ENCODE results near the gene GRID2. TPM values are rescaled to one million over a fixed set of nuclear protein-coding genes. Genes with fewer than 3 reads are reported as not detected.

Gene GRID2
- polyA plus RNA-seq, 1 donor (not counting 4 experiments of a cell fraction or from before 2014, with no cell fraction given) = not detected

DNA sequence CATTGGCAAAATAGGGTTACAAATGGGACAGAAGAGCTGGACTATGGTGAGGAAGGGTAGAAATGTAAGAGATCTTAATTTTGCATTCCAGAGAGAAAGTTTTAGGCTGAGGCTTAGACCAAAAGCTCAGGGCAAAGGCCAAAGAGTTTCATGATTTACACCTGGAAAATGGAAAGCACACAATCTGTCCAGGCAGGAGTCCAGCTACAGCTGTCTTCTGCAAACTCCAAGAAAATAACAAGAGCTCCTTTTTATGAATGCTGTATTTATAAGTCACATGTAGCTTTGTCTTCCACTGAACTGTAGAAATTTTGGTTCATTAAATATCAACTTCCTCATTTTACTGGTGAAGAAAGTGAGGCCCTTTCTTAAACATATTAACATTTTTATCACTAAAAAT is 1236.8 kb downstream of the GRID2 start:
- TF ChIP-seq EZH2 (IDR thresholded peaks at IDR 0.05; ENCODE audit: low read length) = no peak
- Histone ChIP-seq H4K20me1 (ENCODE audit: control insufficient read depth, extremely low read depth, insufficient read depth, low read length) (no peaks in the 10 kb centered on the region), H3K9me1 (ENCODE audit: control insufficient read depth, extremely low read depth, insufficient read depth, low read length) (no peaks in the 10 kb centered on the region), H3K27me3 (ENCODE audit: control insufficient read depth, extremely low read depth, insufficient read depth, low read length) (no peaks in the 10 kb centered on the region), H3K27ac (ENCODE audit: control insufficient read depth, insufficient read depth, low read length) (no peak overlapping the region), H3K4me3 (ENCODE audit: control insufficient read depth in 2 of 3, extremely low read depth in 1 of 3, insufficient read depth in 2 of 3, low read depth in 1 of 3, low read length in 3 of 3) (no peak overlapping the region), H3K36me3 (ENCODE audit: control insufficient read depth in 2 of 2, extremely low read depth in 1 of 2, insufficient read depth in 2 of 2, low read length in 2 of 2) (no peaks in the 10 kb centered on the region), H3K9ac (ENCODE audit: control insufficient read depth, extremely low read depth, insufficient read depth, low read length) (no peak overlapping the region), H3K9me3 (ENCODE audit: control insufficient read depth, low read depth, low read length) (no peaks in the 10 kb centered on the region), H3K4me1 (ENCODE audit: control insufficient read depth, extremely low read depth, insufficient read depth, low read length) (no peaks in the 10 kb centered on the region), H3K79me2 (ENCODE audit: control insufficient read depth, insufficient read depth, low read length) (no peaks in the 10 kb centered on the region), H3K4me2 (ENCODE audit: control insufficient read depth, extremely low read depth, insufficient read depth, low read depth, low read length) (no peak overlapping the region), H2AFZ (ENCODE audit: control insufficient read depth, low read length) (no peak overlapping the region)
- FAIRE-seq = no peak
- dilution Hi-C loops (cut with MboI; ENCODE audit: extremely low pct_ligation_motif_present, low sequenced_read_pairs) = no loop called here
- no peak for DNase-seq (ENCODE audit: low read depth, low spot score)

DNA sequence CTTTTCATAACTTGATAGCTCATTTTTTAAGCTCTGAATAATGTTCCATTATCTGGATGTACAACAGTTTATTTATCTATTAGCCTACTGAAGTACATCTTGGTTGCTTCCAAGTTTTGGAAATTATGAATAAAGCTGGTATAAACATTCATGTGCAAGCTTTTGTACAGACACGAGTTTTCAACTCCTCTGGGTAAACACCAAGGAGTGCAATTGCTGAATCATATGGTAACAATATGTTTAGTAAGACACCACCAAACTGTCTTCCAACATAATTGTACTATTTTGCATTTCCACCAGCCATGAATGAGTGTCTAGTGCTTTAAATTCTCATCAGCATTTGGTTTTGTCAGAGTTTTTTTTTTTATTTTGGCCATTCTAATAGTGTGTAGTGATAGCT is 1258.1 kb downstream of the GRID2 start:
- dilution Hi-C loops (cut with MboI; ENCODE audit: extremely low pct_ligation_motif_present, low sequenced_read_pairs) = no loop called here
- Histone ChIP-seq H4K20me1 (ENCODE audit: control insufficient read depth, extremely low read depth, insufficient read depth, low read length) (no peaks in the 10 kb centered on the region), H2AFZ (ENCODE audit: control insufficient read depth, low read length) (no peak overlapping the region), H3K36me3 (ENCODE audit: control insufficient read depth in 2 of 2, extremely low read depth in 1 of 2, insufficient read depth in 2 of 2, low read length in 2 of 2) (no peaks in the 10 kb centered on the region), H3K9me3 (ENCODE audit: control insufficient read depth, low read depth, low read length) (no peaks in the 10 kb centered on the region), H3K9ac (ENCODE audit: control insufficient read depth, extremely low read depth, insufficient read depth, low read length) (no peak overlapping the region), H3K4me3 (ENCODE audit: control insufficient read depth in 2 of 3, extremely low read depth in 1 of 3, insufficient read depth in 2 of 3, low read depth in 1 of 3, low read length in 3 of 3) (no peak overlapping the region), H3K27ac (ENCODE audit: control insufficient read depth, insufficient read depth, low read length) (no peak overlapping the region), H3K9me1 (ENCODE audit: control insufficient read depth, extremely low read depth, insufficient read depth, low read length) (no peaks in the 10 kb centered on the region), H3K4me2 (ENCODE audit: control insufficient read depth, extremely low read depth, insufficient read depth, low read depth, low read length) (no peak overlapping the region), H3K27me3 (ENCODE audit: control insufficient read depth, extremely low read depth, insufficient read depth, low read length) (no peaks in the 10 kb centered on the region), H3K79me2 (ENCODE audit: control insufficient read depth, insufficient read depth, low read length) (no peaks in the 10 kb centered on the region), H3K4me1 (ENCODE audit: control insufficient read depth, extremely low read depth, insufficient read depth, low read length) (no peaks in the 10 kb centered on the region)
- DNase-seq (ENCODE audit: low read depth, low spot score) (no peak), FAIRE-seq (no peak)
- TF ChIP-seq, protein P1, sequence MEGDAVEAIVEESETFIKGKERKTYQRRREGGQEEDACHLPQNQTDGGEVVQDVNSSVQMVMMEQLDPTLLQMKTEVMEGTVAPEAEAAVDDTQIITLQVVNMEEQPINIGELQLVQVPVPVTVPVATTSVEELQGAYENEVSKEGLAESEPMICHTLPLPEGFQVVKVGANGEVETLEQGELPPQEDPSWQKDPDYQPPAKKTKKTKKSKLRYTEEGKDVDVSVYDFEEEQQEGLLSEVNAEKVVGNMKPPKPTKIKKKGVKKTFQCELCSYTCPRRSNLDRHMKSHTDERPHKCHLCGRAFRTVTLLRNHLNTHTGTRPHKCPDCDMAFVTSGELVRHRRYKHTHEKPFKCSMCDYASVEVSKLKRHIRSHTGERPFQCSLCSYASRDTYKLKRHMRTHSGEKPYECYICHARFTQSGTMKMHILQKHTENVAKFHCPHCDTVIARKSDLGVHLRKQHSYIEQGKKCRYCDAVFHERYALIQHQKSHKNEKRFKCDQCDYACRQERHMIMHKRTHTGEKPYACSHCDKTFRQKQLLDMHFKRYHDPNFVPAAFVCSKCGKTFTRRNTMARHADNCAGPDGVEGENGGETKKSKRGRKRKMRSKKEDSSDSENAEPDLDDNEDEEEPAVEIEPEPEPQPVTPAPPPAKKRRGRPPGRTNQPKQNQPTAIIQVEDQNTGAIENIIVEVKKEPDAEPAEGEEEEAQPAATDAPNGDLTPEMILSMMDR (optimal IDR thresholded peaks at IDR 0.05 in 1 of 3, IDR thresholded peaks at IDR 0.05 in 1 of 3, conservative IDR thresholded peaks at IDR 0.05 in 1 of 3; ENCODE audit: extremely low read depth in 1 of 3, insufficient read depth in 2 of 3, low read length in 3 of 3) = no peak
- no peak for TF ChIP-seq EZH2 (IDR thresholded peaks at IDR 0.05; ENCODE audit: low read length)

DNA sequence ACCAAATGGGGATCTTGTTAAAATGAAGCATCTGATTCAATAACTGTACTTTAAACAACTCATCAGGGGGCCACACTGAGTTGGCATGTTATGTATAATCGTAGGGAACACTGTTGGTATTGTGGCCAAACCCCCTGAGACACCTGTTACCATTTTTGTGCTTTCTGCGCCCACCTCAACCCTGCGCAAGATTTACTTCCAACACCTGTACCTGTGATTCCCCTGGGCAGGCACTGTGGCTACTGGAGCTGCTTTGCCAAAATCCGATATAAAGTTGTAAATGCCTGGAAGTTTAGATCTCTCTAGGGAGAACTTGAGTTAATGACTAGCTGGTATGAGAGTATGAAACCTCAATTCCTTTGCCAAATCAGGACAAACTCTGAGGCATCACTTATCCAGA is 1265.0 kb downstream of the GRID2 start:
- H3K36me3 ChIP-seq (ENCODE audit: control insufficient read depth in 2 of 2, extremely low read depth in 1 of 2, insufficient read depth in 2 of 2, low read length in 2 of 2) = no peaks in the 10 kb centered on the region
- no peak overlapping the region for H2AFZ ChIP-seq (ENCODE audit: control insufficient read depth, low read length)
- no peak overlapping the region for H3K4me3 ChIP-seq (ENCODE audit: control insufficient read depth in 2 of 3, extremely low read depth in 1 of 3, insufficient read depth in 2 of 3, low read depth in 1 of 3, low read length in 3 of 3)
- H3K27me3 ChIP-seq (ENCODE audit: control insufficient read depth, extremely low read depth, insufficient read depth, low read length) = no peaks in the 10 kb centered on the region
- no peak overlapping the region for H3K27ac ChIP-seq (ENCODE audit: control insufficient read depth, insufficient read depth, low read length)
- no peaks in the 10 kb centered on the region for H3K9me1 ChIP-seq (ENCODE audit: control insufficient read depth, extremely low read depth, insufficient read depth, low read length)
- H3K4me1 ChIP-seq (ENCODE audit: control insufficient read depth, extremely low read depth, insufficient read depth, low read length) = no peaks in the 10 kb centered on the region
- dilution Hi-C loops (cut with MboI; ENCODE audit: extremely low pct_ligation_motif_present, low sequenced_read_pairs) = no loop called here
- DNase-seq (ENCODE audit: low read depth, low spot score) = no peak
- H3K79me2 ChIP-seq (ENCODE audit: control insufficient read depth, insufficient read depth, low read length) = no peaks in the 10 kb centered on the region
- H3K9me3 ChIP-seq (ENCODE audit: control insufficient read depth, low read depth, low read length) = no peaks in the 10 kb centered on the region
- TF ChIP-seq EZH2 (IDR thresholded peaks at IDR 0.05; ENCODE audit: low read length) = no peak
- TF ChIP-seq, protein P1 (optimal IDR thresholded peaks at IDR 0.05 in 1 of 3, IDR thresholded peaks at IDR 0.05 in 1 of 3, conservative IDR thresholded peaks at IDR 0.05 in 1 of 3; ENCODE audit: extremely low read depth in 1 of 3, insufficient read depth in 2 of 3, low read length in 3 of 3) = no peak
- FAIRE-seq = no peak
- no peak overlapping the region for H3K4me2 ChIP-seq (ENCODE audit: control insufficient read depth, extremely low read depth, insufficient read depth, low read depth, low read length)
- H4K20me1 ChIP-seq (ENCODE audit: control insufficient read depth, extremely low read depth, insufficient read depth, low read length) = no peaks in the 10 kb centered on the region
- H3K9ac ChIP-seq (ENCODE audit: control insufficient read depth, extremely low read depth, insufficient read depth, low read length) = no peak overlapping the region
